IPS DF 4.7 (cell line): ENCODE data around the gene WDFY1.

ENCODE experiments used
- DNase-seq: peaks from one replicate; pipeline ENCODE4 v3.0.0-alpha.2; 2013; ENCODE audit warnings: low spot score; ENCODE audit errors: extremely low read depth

The WDFY1 gene

GRCh38 chr2:223930103-223930976 is 14.8 kb downstream of the WDFY1 start:
- no peak for DNase-seq

GRCh38 chr2:223929571-223930102 is 15.5 kb downstream of the WDFY1 start:
- no peak for DNase-seq

DNA sequence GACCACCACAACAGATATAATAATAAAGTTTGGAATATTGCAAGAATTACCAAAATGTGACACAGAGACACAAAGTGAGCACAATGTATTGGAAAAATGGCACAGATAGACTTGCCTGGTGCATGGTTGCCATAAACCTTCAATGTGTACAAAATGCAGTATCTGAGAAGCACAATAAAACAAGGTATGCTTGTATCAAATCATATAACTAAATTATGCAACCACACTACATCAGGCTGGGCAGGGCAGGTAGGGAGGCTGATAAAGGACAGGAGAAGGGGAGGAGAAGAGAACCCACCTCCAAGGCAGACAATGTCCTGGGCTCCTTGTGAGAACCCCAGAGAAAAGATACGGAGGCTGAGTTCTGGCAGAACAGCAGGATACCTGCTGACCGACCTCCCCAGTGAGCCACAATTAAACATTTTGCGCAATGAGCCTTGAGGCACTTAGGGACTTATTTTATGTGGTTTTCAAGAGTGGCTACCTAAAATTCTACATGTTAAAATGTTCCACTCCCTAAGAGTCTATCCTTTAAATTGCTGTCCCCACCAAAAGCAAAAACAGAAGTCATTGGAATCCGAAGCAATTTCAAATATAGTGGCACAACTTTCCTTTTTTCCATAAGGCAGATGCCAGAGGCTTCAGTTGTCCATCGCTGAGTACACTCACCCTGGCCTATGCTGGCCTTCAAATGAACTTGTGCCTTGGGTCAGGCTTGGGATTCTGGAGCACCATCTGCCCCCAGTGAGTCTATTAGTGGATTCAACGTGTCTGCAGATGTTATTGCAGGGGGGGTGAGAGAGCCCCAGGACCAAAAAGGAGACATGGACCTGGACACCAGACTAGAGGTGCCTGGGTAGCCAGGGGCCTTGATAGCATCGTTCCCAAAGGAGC is 16.8 kb downstream of the WDFY1 start:
- DNase-seq = no peak

- DNase-seq = no peak
These were observed 20.0 kb downstream of the WDFY1 start for GRCh38 chr2:223925106-223925505.

DNA sequence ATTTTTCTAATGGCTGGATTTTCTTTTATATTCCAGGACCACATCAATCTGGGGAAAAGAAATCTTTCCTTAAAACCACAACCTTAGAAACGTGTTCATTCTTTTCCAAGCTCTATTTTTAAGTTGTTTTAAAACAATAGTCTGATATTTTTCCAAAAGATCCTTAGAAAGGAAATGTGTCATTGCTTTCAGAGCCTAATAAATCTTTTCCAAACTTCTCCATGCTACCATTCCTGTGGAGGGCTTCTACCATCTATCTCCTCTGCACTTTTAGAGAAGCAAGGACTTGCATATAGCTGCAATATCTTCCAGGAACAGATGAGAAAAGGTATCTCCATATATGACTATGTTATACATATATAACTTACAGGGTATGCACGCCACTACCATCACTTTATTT is 21.2 kb downstream of the WDFY1 start:
- no peak for DNase-seq

GRCh38 chr2:223922308-223922707 is 22.8 kb downstream of the WDFY1 start:
- DNase-seq = no peak

- DNase-seq = no peak
These were observed 23.9 kb downstream of the WDFY1 start for GRCh38 chr2:223921204-223921603.

- DNase-seq = no peak
These were observed 25.0 kb downstream of the WDFY1 start for GRCh38 chr2:223920109-223920508.

DNA sequence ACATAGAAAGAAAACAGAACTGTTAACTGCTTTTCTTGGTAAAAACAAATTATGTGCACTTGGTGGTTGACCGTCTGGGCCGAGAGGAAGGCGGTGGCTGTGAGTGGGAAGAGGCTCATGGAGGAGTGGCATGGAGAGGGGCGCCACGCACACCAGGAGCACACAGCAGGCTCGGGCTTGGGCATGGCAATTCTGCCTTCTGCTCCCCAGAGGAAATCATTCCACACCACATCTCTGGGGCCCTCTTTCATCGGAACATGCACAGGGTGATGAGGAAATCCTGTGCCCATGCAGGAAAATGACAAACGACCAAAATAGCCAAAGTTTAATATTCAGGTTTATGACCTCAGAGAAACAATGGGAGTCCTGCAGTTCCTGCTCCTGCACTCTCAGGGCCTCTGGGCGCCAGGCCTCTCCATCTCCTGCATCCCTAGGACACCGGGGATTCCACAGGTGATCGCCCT is 26.4 kb downstream of the WDFY1 start:
- no peak for DNase-seq

GRCh38 chr2:223916181-223916920 is 28.8 kb downstream of the WDFY1 start:
- DNase-seq = no peak

- no peak for DNase-seq
These were observed 30.1 kb downstream of the WDFY1 start for GRCh38 chr2:223915071-223915470.

DNA sequence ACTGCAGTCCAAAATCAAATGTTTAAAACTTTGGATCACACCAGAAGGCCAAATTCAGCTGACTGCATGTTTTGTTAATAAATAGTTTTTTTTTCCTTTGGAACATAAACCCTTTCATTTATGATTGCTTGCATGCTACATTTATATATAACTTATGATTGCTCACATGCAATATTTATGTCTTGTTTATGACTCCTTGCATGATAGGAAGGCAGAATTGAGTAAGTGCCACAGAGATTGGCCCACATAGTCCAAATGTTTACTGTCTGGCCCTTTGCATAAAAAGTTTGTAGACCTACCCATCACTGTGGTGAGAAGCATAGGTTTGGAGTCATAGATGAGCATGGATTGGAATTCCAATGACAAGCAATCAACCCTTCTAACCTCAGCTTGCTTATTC is 30.8 kb downstream of the WDFY1 start:
- DNase-seq = no peak

DNA sequence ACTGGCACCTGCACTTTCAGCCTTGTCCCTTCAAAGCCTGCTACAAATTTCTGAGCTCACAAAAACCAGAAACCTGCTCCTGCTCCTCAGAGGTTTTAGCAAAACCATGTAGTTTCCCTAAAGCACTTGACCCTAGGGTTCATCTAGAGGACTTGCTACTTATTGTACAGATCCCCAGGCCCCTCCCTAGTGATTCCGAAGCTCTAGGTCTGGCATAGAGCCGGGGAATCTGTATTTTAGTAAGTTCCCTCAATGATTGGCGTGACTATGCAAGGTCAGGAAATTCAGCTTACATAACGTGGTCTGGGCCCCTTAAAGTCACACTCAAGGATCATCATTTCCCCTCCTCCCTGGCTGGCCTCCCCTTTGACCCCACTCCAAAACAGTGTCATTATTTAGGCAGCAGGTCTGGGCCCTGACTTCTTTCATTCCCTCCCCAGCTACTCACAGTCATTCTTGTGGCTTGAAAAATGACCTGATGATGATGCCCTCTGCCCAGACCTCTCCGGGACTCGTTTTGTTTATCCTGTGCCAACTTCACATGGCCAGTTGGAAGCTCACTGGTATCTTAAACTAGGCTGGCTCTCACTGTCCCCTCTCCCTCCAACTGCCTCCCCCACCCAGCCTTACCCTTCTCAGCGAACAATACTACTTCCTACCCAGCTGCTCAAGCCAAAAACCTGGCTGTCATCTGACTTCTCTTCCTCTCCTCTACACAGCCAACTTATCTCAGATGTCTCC is 36.0 kb downstream of the WDFY1 start:
- DNase-seq = no peak

GRCh38 chr2:223908304-223908998 is 36.7 kb downstream of the WDFY1 start:
- DNase-seq = no peak

DNA sequence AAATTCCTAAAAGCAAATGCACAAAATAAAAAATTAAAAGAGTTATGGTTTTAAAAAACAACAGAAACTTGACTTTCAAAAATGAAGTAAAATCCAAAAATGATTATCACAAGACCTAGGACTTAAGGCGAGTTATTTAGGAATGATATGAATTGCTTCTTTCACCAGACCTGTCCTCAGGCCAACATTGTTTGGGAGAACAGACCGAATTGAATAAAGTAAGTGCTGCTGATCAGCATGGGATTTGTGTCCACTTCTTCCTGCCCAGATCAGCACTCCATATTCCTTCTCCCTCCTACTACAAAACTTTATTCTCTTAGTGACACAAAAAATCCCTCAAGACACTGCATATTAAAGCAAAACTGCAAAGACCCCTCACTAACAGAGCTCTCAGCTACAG is 39.1 kb downstream of the WDFY1 start:
- DNase-seq = no peak

- no peak for DNase-seq
These were observed 43.3 kb downstream of the WDFY1 start for GRCh38 chr2:223901854-223902253.

DNA sequence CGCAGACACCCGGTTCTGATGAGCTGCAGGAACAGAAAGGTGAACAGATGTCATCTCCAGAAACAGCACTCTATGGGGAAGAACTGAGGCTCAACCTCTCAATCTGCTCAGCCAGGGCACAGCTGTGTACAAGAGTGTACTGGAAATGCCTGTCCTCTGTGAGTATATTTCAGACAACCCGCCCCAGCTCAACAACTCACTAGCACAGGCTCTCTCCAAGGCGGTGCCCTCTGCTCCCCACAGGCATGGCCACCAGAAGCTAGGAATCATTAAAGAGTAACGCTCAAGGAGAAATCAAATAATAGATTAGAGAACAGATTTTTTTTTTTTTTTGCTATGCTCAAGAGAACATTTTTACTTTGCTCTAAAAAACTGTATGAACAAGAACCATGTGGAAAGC is 43.8 kb downstream of the WDFY1 start:
- no peak for DNase-seq

GRCh38 chr2:223900531-223900930 is 44.6 kb downstream of the WDFY1 start:
- DNase-seq = no peak

GRCh38 chr2:223900066-223900465 is 45.1 kb downstream of the WDFY1 start:
- DNase-seq = no peak
